Measurements from ENCODE around the gene DOCK2.
"Not testable (repeated sequence)": the region's sequence is repeated elsewhere in the genome, so short reads cannot be mapped to it uniquely, and the experiment has no call there.

DNA sequence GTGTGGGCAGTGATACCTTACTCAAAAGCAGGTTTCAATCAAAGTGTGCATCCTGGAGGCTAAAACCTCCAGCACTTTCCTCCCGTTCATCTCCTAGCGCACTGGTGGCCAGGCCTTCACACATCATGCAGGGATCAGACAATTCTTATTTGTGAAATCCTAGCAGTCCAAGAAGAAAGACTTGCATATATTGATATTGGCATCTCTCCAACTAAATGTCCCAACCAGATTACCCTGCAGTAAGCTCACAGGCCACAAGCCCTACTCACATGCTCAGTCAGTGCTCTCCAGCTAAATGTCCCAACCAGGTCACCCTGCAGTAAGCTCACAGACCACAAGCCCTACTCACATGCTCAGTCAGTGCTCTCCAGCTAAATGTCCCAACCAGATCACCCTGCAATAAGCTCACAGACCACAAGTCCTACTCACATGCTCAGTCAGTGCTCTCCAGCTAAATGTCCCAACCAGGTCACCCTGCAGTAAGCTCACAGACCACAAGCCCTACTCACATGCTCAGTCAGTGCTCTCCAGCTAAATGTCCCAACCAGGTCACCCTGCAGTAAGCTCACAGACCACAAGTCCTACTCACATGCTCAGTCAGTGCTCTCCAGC, 196.7 kb downstream of the DOCK2 start:
- TF ChIP-seq, protein P1, sequence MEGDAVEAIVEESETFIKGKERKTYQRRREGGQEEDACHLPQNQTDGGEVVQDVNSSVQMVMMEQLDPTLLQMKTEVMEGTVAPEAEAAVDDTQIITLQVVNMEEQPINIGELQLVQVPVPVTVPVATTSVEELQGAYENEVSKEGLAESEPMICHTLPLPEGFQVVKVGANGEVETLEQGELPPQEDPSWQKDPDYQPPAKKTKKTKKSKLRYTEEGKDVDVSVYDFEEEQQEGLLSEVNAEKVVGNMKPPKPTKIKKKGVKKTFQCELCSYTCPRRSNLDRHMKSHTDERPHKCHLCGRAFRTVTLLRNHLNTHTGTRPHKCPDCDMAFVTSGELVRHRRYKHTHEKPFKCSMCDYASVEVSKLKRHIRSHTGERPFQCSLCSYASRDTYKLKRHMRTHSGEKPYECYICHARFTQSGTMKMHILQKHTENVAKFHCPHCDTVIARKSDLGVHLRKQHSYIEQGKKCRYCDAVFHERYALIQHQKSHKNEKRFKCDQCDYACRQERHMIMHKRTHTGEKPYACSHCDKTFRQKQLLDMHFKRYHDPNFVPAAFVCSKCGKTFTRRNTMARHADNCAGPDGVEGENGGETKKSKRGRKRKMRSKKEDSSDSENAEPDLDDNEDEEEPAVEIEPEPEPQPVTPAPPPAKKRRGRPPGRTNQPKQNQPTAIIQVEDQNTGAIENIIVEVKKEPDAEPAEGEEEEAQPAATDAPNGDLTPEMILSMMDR (IDR thresholded peaks at IDR 0.05) = not testable (repeated sequence)
- not testable (repeated sequence) for TF ChIP-seq POLR2A, POLR2AphosphoS5, EP300 (IDR thresholded peaks at IDR 0.05)
